ENCODE measurements around the gene MFSD6. TPM values are rescaled to one million over a fixed set of nuclear protein-coding genes. Genes with fewer than 3 reads are reported as not detected.

Gene MFSD6
- total and polyA plus RNA-seq, 11 donors, result 11.8 to 75.0 (median 18.9) TPM

DNA sequence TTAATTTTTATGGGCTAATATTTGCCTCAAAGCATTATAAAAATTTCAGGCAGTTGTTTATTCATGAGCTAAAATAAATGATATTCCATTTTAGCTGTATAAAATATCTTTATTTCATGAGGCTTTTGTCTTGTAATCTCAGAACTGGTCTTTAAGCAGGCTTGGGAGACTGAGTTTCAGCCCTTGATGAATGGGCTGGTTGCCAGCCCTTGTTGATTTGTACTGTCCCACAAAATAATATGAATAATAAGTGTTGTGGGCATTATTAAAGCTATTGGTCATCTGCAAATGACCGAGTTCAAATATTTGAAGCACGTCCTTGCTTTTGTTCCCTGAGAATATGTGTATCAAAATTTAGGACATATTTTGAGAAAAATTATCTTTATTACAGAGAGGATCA is 46.6 kb upstream of the MFSD6 start:
- H3K4me1 ChIP-seq, result peaks cover 0 to 31% (median 15%) of the 10 kb centered on the region in 12 donors
- WGBS, 4 donors, result 46 to 98% (median 82%) methylated on average over 2 of the region's 2 CpGs
- H3K27ac ChIP-seq, result no peak overlapping the region
- no peaks in the 10 kb centered on the region for H3K27me3 ChIP-seq
- H3K9me3 ChIP-seq, result no peaks in the 10 kb centered on the region
- no peak overlapping the region for H3K4me3 ChIP-seq
- no peak for DNase-seq
- no peak for ATAC-seq
- no peak for TF ChIP-seq POLR2A (IDR thresholded peaks at IDR 0.05)
- no peak for TF ChIP-seq CTCF (IDR thresholded peaks at IDR 0.05)
- H3K36me3 ChIP-seq, result peaks cover 0 to 50% (median 26%) of the 10 kb centered on the region in 9 donors
- intact Hi-C loops (cut with DNase I), result no loop called here

- 97 to 100% (median 99%) methylated on average over 1 of the region's 1 CpG for WGBS, 4 donors
- TF ChIP-seq CTCF (IDR thresholded peaks at IDR 0.05) (no peak), POLR2A (IDR thresholded peaks at IDR 0.05) (no peak)
- peaks cover 0 to 26% (median 14%) of the 10 kb centered on the region in 12 donors for H3K4me1 ChIP-seq
- no peak for DNase-seq
- H3K36me3 ChIP-seq, result peaks cover 0 to 63% (median 39%) of the 10 kb centered on the region in 9 donors
- intact Hi-C loops (cut with DNase I), result no loop called here
- no peaks in the 10 kb centered on the region for H3K27me3 ChIP-seq
- no peak overlapping the region for H3K4me3 ChIP-seq
- no peak overlapping the region for H3K27ac ChIP-seq
- no peak for ATAC-seq
- no peaks in the 10 kb centered on the region for H3K9me3 ChIP-seq
Measured at GRCh38 chr2:190362894-190363293, 45.3 kb upstream of the MFSD6 start.

DNA sequence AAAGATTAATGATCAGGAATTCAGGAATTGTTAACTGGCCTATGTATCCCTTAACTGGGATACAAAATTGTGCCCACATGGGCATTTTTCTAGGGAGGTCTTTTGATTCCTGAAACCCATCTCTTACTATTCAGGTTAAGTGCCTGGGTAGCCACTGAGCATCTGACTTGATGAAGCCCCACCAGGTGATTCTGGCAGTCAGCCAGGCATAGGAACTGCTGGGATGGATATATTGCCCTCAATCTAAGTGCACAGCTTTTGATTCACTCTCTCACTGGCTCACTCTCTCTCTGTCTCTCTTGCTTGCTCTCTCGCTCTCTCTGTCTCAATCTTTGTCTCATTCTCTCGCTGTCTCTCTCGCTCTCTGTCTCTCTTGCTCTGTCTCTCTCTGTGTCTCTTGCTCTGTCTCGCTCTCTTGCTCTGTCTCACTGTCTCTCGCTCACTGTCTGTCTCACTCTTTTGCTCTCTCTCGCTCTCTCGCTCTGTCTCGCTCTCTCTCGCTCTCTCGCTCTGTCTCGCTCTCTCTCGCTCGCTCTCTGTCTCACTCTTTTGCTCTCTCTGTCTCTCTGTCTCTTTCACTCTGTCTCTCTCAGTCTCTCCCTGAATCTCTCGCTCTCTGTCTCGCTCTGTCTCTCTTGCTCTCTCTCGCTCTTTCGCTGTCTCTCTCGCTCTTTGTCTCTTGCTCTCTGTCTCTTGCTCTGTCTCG is 42.5 kb upstream of the MFSD6 start:
- no peak for ATAC-seq
- Histone ChIP-seq H3K9me3 (no peaks in the 10 kb centered on the region), H3K27me3 (no peaks in the 10 kb centered on the region), H3K4me3 (no peak overlapping the region), H3K4me1 (peaks cover 0 to 2% (median 0%) of the 10 kb centered on the region in 12 donors), H3K27ac (no peak overlapping the region), H3K36me3 (peaks cover 0 to 84% (median 67%) of the 10 kb centered on the region in 9 donors)
- intact Hi-C loops (cut with DNase I), result no loop called here
- no peak for TF ChIP-seq POLR2A (IDR thresholded peaks at IDR 0.05)
- no peak for TF ChIP-seq CTCF (IDR thresholded peaks at IDR 0.05)
- WGBS, 4 donors, result 82 to 99% (median 90%) methylated on average over 19 of the region's 19 CpGs
- no peak for DNase-seq

DNA sequence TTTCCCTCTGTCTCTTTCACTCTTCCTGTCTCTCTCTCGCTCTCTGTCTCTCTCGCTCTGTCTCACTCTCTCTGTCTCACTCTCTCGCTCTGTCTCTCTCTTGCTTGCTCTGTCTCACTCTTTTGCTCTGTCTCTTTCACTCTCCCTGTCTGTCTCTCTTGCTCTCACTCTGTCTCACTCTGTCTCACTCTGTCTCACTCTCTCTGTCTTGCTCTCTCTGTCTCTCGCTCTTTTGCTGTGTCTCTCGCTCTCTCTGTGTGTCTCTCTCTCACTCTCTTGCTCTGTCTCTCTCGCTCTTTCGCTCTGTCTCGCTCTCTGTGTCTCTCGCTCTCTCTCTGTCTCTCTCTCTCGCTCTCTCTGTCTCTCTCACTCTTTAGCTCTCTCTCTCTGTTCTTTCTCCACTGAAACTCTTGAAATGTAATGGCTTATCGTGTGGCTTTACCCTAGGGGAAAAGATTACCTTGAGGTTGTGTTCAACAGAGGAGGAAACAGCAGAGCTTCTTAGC is 41.9 kb upstream of the MFSD6 start:
- DNase-seq, result no peak
- intact Hi-C loops (cut with DNase I), result no loop called here
- TF ChIP-seq POLR2A (IDR thresholded peaks at IDR 0.05) (no peak), CTCF (IDR thresholded peaks at IDR 0.05) (no peak)
- ATAC-seq, result no peak
- Histone ChIP-seq H3K4me1 (no peaks in the 10 kb centered on the region), H3K36me3 (peaks cover 0 to 84% (median 73%) of the 10 kb centered on the region in 9 donors), H3K4me3 (no peak overlapping the region), H3K27me3 (no peaks in the 10 kb centered on the region), H3K9me3 (no peaks in the 10 kb centered on the region), H3K27ac (no peak overlapping the region)
- 87 to 97% (median 90%) methylated on average over 11 of the region's 11 CpGs for WGBS, 4 donors
